Esophagus squamous epithelium (tissue), 4 donors: ENCODE results near the gene SNF8.

Experiments
- CTCF ChIP-seq, 6 experiments: fragments of 450-650 bp in 4 of 6; fragments of 200-600 bp in 2 of 6; sonication (generic) in 2 of 6; IDR thresholded peaks; one replicate each; pipeline ENCODE4 v1.5.1; 2016 to 2019; ENCODE audit warnings: antibody characterized with exemption in 6 of 6, mild to moderate bottlenecking in 4 of 6, moderate library complexity in 4 of 6
- POLR2A ChIP-seq, 4 donors: fragments of 450-650 bp; IDR thresholded peaks; one replicate each; pipeline ENCODE4 v1.6.1; 2017; ENCODE audit warnings: antibody characterized with exemption in 4 of 4, mild to moderate bottlenecking in 4 of 4, moderate library complexity in 3 of 4

- TF ChIP-seq CTCF (IDR thresholded peaks at IDR 0.05) (no peak), POLR2A (IDR thresholded peaks at IDR 0.05) (no peak)
Measured at GRCh38 chr17:48903401-48903800, 41.2 kb downstream of the SNF8 start.
